Endothelial cell of umbilical vein (primary cell): Measurements from ENCODE around the gene ARL6IP6. TPM values are rescaled to one million over a fixed set of nuclear protein-coding genes. Genes with fewer than 3 reads are reported as not detected.

Experiments used
- polyA plus RNA-seq, 4 experiments: library from polyadenylated mRNA; depleted of rRNA in 3 of 4; stranded (reverse) in 3 of 4; unstranded in 1 of 4; fragments of >200 nt; gene quantifications; 2 replicates each; pipeline versions ENCODE4 v1.2.1 to v1.2.3, GENCODE V29; 2011 to 2012; ENCODE audit warnings: missing spikeins in 1 of 4
- total RNA-seq: library from RNA; stranded (reverse); gene quantifications from 2 replicates; pipeline ENCODE4 v1.2.3, GENCODE V29; 2021

ARL6IP6 gene
- total and polyA plus RNA-seq, 2 donors (not counting 3 experiments of a cell fraction or from before 2014, with no cell fraction given), result 36.5 to 57.8 TPM

Other genes starting within 250 kb of the ARL6IP6 start
- gene PRPF40A, start 1.2 kb upstream of the ARL6IP6 start, total RNA-seq, result 99.5 and 123 TPM in 2 replicates
- 51.5 and 58.2 TPM in 2 replicates for gene PRPF40A, start 1.2 kb upstream of the ARL6IP6 start, polyA plus RNA-seq